ENCODE results near the gene PPFIA3. TPM values are rescaled to one million over a fixed set of nuclear protein-coding genes. Genes with fewer than 3 reads are reported as not detected.

PPFIA3 gene
- total RNA-seq, 1 experiment from 2014 or later, result 27.3 TPM

GRCh38 chr19:49161987-49162386 is 42.6 kb downstream of the PPFIA3 start:
- Mint-ChIP-seq H3K36me3 (no peaks in the 10 kb centered on the region), H3K4me1 (peaks cover 16% of the 10 kb centered on the region), H3K27ac (no peak overlapping the region; the same call in 1 of the 2 replicates), H3K9me3 (no peaks in the 10 kb centered on the region), H3K27me3 (ENCODE audit: low read depth) (peaks cover 29% of the 10 kb centered on the region), H3K4me3 (no peak overlapping the region)
- no peak for DNase-seq (ENCODE audit: low spot score)
- no peak for ATAC-seq
- TF ChIP-seq ATF2 (CRISPR knock-in tag; IDR thresholded peaks at IDR 0.05; ENCODE audit: borderline replicate concordance, low read depth), result no peak
- TF ChIP-seq GABPB1 (CRISPR knock-in tag; IDR thresholded peaks at IDR 0.05), result no peak
- no peak for TF ChIP-seq ZBTB43 (CRISPR knock-in tag; IDR thresholded peaks at IDR 0.05)
- no peak for TF ChIP-seq ZMAT4 (CRISPR knock-in tag; IDR thresholded peaks at IDR 0.05)
- no peak for TF ChIP-seq ZNF425 (CRISPR knock-in tag; conservative IDR thresholded peaks at IDR 0.05)
- no peak for TF ChIP-seq KAT7 (CRISPR knock-in tag; IDR thresholded peaks at IDR 0.05; ENCODE audit: borderline replicate concordance)
- TF ChIP-seq TEAD1 (CRISPR knock-in tag; IDR thresholded peaks at IDR 0.05), result no peak
- TF ChIP-seq IRF1 (CRISPR knock-in tag; IDR thresholded peaks at IDR 0.05), result no peak
- TF ChIP-seq ZNF219 (CRISPR knock-in tag; IDR thresholded peaks at IDR 0.05; ENCODE audit: borderline replicate concordance), result no peak
- TF ChIP-seq E2F4 (CRISPR knock-in tag; IDR thresholded peaks at IDR 0.05; ENCODE audit: borderline replicate concordance, low read depth), result no peak
- TF ChIP-seq ZBTB21 (CRISPR knock-in tag; IDR thresholded peaks at IDR 0.05; ENCODE audit: borderline replicate concordance), result no peak
- no peak for TF ChIP-seq AR (CRISPR knock-in tag; IDR thresholded peaks at IDR 0.05)
- no peak for TF ChIP-seq CREM (CRISPR knock-in tag; IDR thresholded peaks at IDR 0.05)
- TF ChIP-seq FOXP1 (CRISPR knock-in tag; IDR thresholded peaks at IDR 0.05; ENCODE audit: borderline replicate concordance), result no peak
- no peak for TF ChIP-seq SMAD3 (CRISPR knock-in tag; IDR thresholded peaks at IDR 0.05; ENCODE audit: borderline replicate concordance)
- TF ChIP-seq ZNF138 (CRISPR knock-in tag; conservative IDR thresholded peaks at IDR 0.05), result no peak
- ChIA-PET CTCF (interaction anchor here (0.6 to 1.1 kb wide), 3 partner anchors 36 to 64 kb away, joined by 3 to 13 read pairs (median 6); no protein-coding TSS in a partner anchor), POLR2A (no interaction called here)
